ENCODE data around the gene ETV3. TPM values are rescaled to one million over a fixed set of nuclear protein-coding genes. Genes with fewer than 3 reads are reported as not detected.

Gene ETV3
- total RNA-seq, 4 donors from 2014 or later, result 28.8 to 48.3 (median 32.5) TPM

DNA sequence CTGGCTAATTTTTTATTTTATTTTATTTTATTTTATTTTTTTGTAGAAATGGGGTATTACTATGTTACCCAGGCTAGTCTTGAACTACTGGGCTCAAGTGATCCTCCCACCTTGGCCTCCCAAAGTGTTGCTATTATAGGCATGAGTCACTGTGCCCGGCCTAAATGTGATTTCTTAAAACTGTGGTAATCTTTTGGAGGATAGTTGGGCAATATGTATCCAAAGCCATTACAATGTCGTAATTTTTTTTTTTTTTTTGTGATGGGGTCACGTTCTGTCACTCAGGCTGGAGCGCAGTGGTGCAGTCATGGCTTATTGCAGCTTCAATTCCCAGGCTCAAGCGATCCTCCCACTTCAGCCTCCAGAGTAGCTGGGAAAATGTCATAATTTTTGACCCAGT lies 52.8 kb downstream of the ETV3 start:
- TF ChIP-seq, protein P1, sequence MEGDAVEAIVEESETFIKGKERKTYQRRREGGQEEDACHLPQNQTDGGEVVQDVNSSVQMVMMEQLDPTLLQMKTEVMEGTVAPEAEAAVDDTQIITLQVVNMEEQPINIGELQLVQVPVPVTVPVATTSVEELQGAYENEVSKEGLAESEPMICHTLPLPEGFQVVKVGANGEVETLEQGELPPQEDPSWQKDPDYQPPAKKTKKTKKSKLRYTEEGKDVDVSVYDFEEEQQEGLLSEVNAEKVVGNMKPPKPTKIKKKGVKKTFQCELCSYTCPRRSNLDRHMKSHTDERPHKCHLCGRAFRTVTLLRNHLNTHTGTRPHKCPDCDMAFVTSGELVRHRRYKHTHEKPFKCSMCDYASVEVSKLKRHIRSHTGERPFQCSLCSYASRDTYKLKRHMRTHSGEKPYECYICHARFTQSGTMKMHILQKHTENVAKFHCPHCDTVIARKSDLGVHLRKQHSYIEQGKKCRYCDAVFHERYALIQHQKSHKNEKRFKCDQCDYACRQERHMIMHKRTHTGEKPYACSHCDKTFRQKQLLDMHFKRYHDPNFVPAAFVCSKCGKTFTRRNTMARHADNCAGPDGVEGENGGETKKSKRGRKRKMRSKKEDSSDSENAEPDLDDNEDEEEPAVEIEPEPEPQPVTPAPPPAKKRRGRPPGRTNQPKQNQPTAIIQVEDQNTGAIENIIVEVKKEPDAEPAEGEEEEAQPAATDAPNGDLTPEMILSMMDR (IDR thresholded peaks at IDR 0.05), result no peak
- ATAC-seq (ENCODE audit: low FRiP score) (no peak), DNase-seq (ENCODE audit: low spot score) (no peak)

DNA sequence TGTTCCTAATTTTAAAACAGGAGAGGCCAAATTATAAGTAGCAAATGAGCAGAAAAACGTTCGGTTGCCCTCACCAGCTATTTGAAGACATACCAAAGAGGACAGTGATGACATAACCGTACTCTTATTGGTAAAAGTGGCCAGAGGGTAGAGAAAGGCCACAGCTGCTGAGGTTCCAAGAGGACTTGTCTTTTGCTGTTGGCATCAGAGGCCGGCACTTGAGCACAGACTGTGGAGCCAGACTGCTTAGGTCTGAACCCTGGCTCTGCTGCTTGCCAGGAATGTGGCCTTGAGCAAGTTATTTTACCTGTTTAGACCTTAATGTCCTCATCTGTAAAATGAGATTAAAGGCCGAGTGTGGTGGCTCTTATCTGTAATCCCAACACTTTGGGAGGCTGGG lies 53.5 kb downstream of the ETV3 start:
- no peak for ATAC-seq (ENCODE audit: low FRiP score)
- no peak for DNase-seq (ENCODE audit: low spot score)
- TF ChIP-seq, protein P1 (IDR thresholded peaks at IDR 0.05), result no peak

DNA sequence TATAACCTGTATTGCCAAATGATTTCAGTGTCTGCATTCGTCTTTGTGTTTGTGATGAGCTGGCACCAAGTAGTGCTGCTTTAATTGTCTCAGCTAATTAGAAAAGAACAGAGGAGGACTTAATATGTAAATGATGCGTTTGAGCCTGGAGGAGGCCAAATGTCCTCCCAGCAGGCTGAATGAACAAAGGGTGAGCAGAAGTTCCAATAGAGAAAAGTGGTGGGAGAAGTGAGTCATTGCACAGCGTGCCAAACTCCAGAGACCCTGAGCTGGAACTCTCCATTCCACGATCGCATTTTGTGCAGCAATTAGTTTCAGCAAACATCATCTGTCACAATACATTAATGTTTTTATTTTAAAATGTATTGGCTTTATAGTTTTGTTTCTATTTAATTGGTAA lies 56.5 kb downstream of the ETV3 start:
- TF ChIP-seq, protein P1 (IDR thresholded peaks at IDR 0.05), result no peak
- no peak for ATAC-seq (ENCODE audit: low FRiP score)
- no peak for DNase-seq (ENCODE audit: low spot score)

DNA sequence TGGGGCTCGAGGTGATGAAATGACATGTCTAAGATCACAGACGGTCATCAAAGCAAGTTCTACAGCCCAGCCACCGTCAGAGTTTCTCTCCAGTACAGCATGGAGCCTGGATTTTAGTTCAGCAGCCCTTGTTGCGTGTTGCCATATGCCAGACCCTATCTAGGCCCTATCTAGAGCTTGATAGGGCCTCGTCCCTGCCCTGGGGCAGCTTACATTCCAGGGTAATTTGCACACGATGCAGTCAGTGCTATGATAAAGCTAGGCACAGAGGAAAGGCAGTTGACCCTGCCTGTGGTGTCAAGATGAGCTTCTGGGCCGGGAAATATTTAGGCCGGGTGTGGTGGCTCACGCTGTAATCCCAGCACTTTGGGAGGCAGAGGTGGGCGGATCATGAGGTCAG lies 57.5 kb downstream of the ETV3 start:
- DNase-seq (ENCODE audit: low spot score) (no peak), ATAC-seq (ENCODE audit: low FRiP score) (no peak)
- TF ChIP-seq, protein P1 (IDR thresholded peaks at IDR 0.05), result no peak

DNA sequence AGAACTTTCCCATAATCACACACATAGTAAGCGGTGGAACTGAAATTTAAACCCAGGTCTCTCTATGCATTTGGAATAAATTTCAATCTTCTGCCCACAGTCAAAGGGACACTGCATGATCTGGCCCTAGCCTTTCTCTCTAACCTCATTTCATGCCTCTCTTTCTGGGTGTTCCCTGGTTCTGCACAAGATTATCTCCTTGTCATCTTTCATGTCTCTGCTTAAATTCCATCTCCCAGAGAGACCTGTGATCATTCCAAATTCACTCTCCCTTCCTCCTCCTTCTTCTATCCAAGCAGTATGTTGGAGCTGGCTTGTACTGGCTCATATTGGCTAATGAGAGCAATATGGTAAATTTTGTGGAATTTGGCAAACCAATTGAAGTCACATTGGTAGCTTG lies 60.8 kb downstream of the ETV3 start:
- TF ChIP-seq, protein P1 (IDR thresholded peaks at IDR 0.05), result no peak
- no peak for ATAC-seq (ENCODE audit: low FRiP score)
- DNase-seq (ENCODE audit: low spot score), result no peak

DNA sequence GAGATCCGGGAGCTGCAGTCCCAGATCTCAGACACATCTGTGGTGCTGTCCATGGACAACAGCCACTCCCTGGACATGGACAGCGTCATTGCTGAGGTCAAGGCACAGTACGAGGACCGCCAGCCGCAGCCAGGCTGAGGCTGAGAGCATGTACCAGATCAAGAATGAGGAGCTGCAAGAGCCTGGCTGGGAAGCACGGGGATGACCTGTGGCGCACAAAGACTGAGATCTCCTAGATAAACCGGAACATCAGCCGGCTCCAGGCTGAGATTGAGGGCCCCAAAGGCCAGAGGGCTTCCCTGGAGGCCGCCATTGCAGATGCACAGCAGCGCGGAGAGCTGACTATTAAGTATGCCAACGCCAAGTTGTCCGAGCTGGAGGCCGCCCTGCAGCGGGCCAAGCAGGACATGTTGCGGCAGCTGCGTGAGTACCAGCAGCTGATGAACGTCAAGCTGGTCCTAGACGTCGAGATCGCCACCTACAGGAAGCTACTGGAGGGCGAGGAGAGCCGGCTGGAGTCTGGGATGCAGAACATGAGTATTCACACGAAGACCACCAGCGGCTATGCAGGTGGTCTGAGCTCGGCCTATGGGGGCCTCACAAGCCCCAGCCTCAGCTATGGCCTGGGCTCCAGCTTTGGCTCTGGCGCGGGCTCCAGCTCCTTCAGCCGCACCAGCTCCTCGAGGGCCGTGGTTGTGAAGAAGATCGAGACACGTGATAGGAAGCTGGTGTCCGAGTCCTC lies 64.1 kb downstream of the ETV3 start:
- no peak for ATAC-seq (ENCODE audit: low FRiP score)

More for the DNA sequence above, 64.1 kb downstream of the ETV3 start:
- peak; percentile 47 for DNase-seq (ENCODE audit: low spot score)
- TF ChIP-seq, protein P1 (IDR thresholded peaks at IDR 0.05), result no peak

Other genes starting within 250 kb of the ETV3 start
- gene PEAR1, start 244.7 kb downstream of the ETV3 start, total RNA-seq, result 10 to 100 TPM in 2 of 4 donors, 1 to 10 TPM in 2; 5.4 to 29.5 (median 9.0) TPM
- gene LRRC71, start 217.8 kb downstream of the ETV3 start, total RNA-seq, result not detected
- 10 to 100 TPM; 26.4 to 46.5 (median 35.6) TPM for gene ARHGEF11, start 92.7 kb downstream of the ETV3 start, total RNA-seq
- gene ETV3L, start 38.6 kb downstream of the ETV3 start, total RNA-seq, result not detected

All from omental fat pad (tissue), 4 donors.